ENCODE results near the gene TENT4A.

DNA sequence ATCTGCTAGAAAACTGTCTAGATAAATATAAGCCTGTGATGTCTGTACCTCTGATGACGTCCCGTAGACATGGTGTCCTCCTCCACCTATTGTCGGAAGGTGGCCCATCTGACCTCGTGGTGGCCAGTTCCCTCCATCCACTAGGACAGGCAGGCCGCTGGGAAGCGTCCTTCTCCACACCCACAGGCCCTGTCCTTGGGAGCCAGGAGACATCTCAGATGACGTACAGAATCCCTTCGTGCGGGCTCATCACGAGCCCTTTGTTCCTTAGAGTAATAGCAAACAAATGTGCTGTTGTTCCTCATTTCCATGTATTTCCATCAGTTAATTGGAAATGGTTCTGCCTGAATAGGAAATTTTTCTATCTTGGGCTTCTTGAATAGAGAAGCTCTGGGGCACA lies 38.3 kb upstream of the TENT4A start:
- TF ChIP-seq, protein P1, sequence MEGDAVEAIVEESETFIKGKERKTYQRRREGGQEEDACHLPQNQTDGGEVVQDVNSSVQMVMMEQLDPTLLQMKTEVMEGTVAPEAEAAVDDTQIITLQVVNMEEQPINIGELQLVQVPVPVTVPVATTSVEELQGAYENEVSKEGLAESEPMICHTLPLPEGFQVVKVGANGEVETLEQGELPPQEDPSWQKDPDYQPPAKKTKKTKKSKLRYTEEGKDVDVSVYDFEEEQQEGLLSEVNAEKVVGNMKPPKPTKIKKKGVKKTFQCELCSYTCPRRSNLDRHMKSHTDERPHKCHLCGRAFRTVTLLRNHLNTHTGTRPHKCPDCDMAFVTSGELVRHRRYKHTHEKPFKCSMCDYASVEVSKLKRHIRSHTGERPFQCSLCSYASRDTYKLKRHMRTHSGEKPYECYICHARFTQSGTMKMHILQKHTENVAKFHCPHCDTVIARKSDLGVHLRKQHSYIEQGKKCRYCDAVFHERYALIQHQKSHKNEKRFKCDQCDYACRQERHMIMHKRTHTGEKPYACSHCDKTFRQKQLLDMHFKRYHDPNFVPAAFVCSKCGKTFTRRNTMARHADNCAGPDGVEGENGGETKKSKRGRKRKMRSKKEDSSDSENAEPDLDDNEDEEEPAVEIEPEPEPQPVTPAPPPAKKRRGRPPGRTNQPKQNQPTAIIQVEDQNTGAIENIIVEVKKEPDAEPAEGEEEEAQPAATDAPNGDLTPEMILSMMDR (IDR thresholded peaks at IDR 0.05): no peak
- TF ChIP-seq POLR2A (IDR thresholded peaks at IDR 0.05): no peak

Measured in right lobe of liver (tissue), 4 donors.